Nucleus accumbens (tissue), 56 donors: ENCODE measurements around the gene STX2.
A peak's percentile ranks its signal among the peaks of the same experiment; 100 is the strongest.
"Not testable (repeated sequence)": the region's sequence is repeated elsewhere in the genome, so short reads cannot be mapped to it uniquely, and the experiment has no call there.

Experiments used
- DNase-seq, 56 donors: peaks; one replicate each; lab custom pipeline; 2025; lab: John Stamatoyannopoulos, UW

STX2 gene

GRCh38 chr12:130838951-130839769 is at the start of gene STX2:
TSS of gene STX2 (minus strand) at chr12:130839250. CDS start at chr12:130839099, 151 bp downstream.
- DNase-seq, result peak in 54 of 56 donors; percentile 39 to 94 (median 84)

GRCh38 chr12:130887190-130887589 is 48.1 kb upstream of the STX2 start:
- DNase-seq, result not testable (repeated sequence)

- DNase-seq, result no peak
These were observed 42.5 kb upstream of the STX2 start for GRCh38 chr12:130881548-130881947.

GRCh38 chr12:130881046-130881445 is 42.0 kb upstream of the STX2 start:
- no peak for DNase-seq

GRCh38 chr12:130880411-130880885 is 41.4 kb upstream of the STX2 start:
- peak in 1 of 56 donors; percentile 8 for DNase-seq

- no peak for DNase-seq
These were observed 40.8 kb upstream of the STX2 start for GRCh38 chr12:130879781-130880389.

- no peak for DNase-seq
These were observed 40.2 kb upstream of the STX2 start for GRCh38 chr12:130879212-130879686.

- DNase-seq, result no peak
These were observed 39.4 kb upstream of the STX2 start for GRCh38 chr12:130878193-130879185.

GRCh38 chr12:130877333-130877732 is 38.3 kb upstream of the STX2 start:
- DNase-seq, result no peak

GRCh38 chr12:130876758-130877157 is 37.7 kb upstream of the STX2 start:
- DNase-seq, result no peak

- no peak for DNase-seq
These were observed 37.2 kb upstream of the STX2 start for GRCh38 chr12:130876297-130876696.

- not testable (repeated sequence) for DNase-seq
These were observed 36.7 kb upstream of the STX2 start for GRCh38 chr12:130875708-130876107.

GRCh38 chr12:130875193-130875592 is 36.1 kb upstream of the STX2 start:
- no peak for DNase-seq

- no peak for DNase-seq
These were observed 35.6 kb upstream of the STX2 start for GRCh38 chr12:130874696-130875095.

- no peak for DNase-seq
These were observed 34.8 kb upstream of the STX2 start for GRCh38 chr12:130873825-130874224.

GRCh38 chr12:130873106-130873795 is 34.2 kb upstream of the STX2 start:
- DNase-seq, result no peak

GRCh38 chr12:130872179-130873096 is 33.4 kb upstream of the STX2 start:
- DNase-seq, result peak in 28 of 56 donors; percentile 22 to 74 (median 52)

- DNase-seq, result peak in 55 of 56 donors; percentile 54 to 93 (median 82)
These were observed 32.5 kb upstream of the STX2 start, which contains the start of gene RAN for GRCh38 chr12:130871286-130872178. TSS of gene RAN (plus strand) at chr12:130872066. CDS start at chr12:130872594, 528 bp downstream.
